Ishikawa (cell line): ENCODE measurements around the gene DGLUCY.

Experiments used
- CEBPB ChIP-seq: IDR thresholded peaks from 2 replicates; pipeline ENCODE4 v1.6.1; 2012
- EGR1 ChIP-seq: IDR thresholded peaks from 2 replicates; pipeline ENCODE4 v1.6.1; 2012
- EP300 ChIP-seq: IDR thresholded peaks from 2 replicates; pipeline ENCODE4 v1.6.1; 2012; ENCODE audit warnings: borderline replicate concordance
- NFIC ChIP-seq: IDR thresholded peaks from 2 replicates; pipeline ENCODE4 v1.6.1; 2012
- RAD21 ChIP-seq: IDR thresholded peaks from 2 replicates; pipeline ENCODE4 v1.6.1; 2012; ENCODE audit warnings: low read depth
- REST ChIP-seq: IDR thresholded peaks from 2 replicates; pipeline ENCODE4 v1.6.1; 2012; ENCODE audit warnings: low read depth, mild to moderate bottlenecking
- TAF1 ChIP-seq: IDR thresholded peaks from 2 replicates; pipeline ENCODE4 v1.6.1; 2012; ENCODE audit warnings: low read depth, mild to moderate bottlenecking
- TCF12 ChIP-seq: IDR thresholded peaks from 2 replicates; pipeline ENCODE4 v1.6.1; 2012; ENCODE audit warnings: low read depth
- TEAD4 ChIP-seq: IDR thresholded peaks from 2 replicates; pipeline ENCODE4 v1.6.1; 2012
- YY1 ChIP-seq: IDR thresholded peaks from 2 replicates; pipeline ENCODE4 v1.6.1; 2012; ENCODE audit warnings: low read depth
- ZBTB7A ChIP-seq: IDR thresholded peaks from 2 replicates; pipeline ENCODE4 v1.6.1; 2012; ENCODE audit warnings: low read depth

GRCh38 chr14:91158091-91158790, 44.4 kb downstream of the DGLUCY start:
- TF ChIP-seq CEBPB: no peak
- TF ChIP-seq TEAD4: no peak
- TF ChIP-seq TCF12: no peak
- TF ChIP-seq ZBTB7A: no peak
- TF ChIP-seq YY1: no peak
- no peak for TF ChIP-seq EGR1
- TF ChIP-seq TAF1: no peak
- TF ChIP-seq EP300: no peak
- TF ChIP-seq NFIC: no peak
- TF ChIP-seq RAD21: no peak
- TF ChIP-seq REST: no peak
